B cell (primary cell): ENCODE measurements around the gene OAT. TPM values are rescaled to one million over a fixed set of nuclear protein-coding genes. Genes with fewer than 3 reads are reported as not detected.
A peak's percentile ranks its signal among the peaks of the same experiment; 100 is the strongest.

Source experiments
- ATAC-seq: fragments of 200-7000 bp; cut with Tn5 transposase; one replicate; pipeline ENCODE4 v1.10.0; 2021; ENCODE audit warnings: low read depth, mild to moderate bottlenecking, moderate number of reproducible peaks, moderate library complexity
- CTCF ChIA-PET: fragments of 350-600 bp; sonication (Branson Sonifier 250); formaldehyde crosslinking; loops from one replicate; lab custom pipeline; 2021; ENCODE audit warnings: antibody characterized with exemption, inconsistent platforms; lab: Charles Lee
- POLR2A ChIA-PET: fragments of 350-600 bp; sonication (Branson Sonifier 250); formaldehyde crosslinking; loops from one replicate; lab custom pipeline; 2021; ENCODE audit warnings: antibody characterized with exemption; lab: Charles Lee
- DNase-seq: peaks from one replicate; pipeline ENCODE4 v3.0.0; 2013
- H2AFZ ChIP-seq: 2 replicates; pipeline ENCODE4 v1.6.1; 2012; ENCODE audit warnings: mild to moderate bottlenecking, low read depth, low read length; ENCODE audit not compliant: insufficient read depth, poor library complexity, severe bottlenecking
- H3K27ac ChIP-seq, 2 donors: 1 replicate in 1 of 2; 2 replicates in 1 of 2; pipeline ENCODE4 v1.5.1; 2012 to 2013; ENCODE audit warnings: low read length in 2 of 2, mild to moderate bottlenecking in 2 of 2, moderate library complexity in 1 of 2
- H3K27me3 ChIP-seq, 4 experiments: fragments of 200-600 bp in 1 of 4; sonication (generic) in 1 of 4; replicated peaks in 1 of 4; 1 replicate in 2 of 4; 2 replicates in 2 of 4; pipeline versions ENCODE4 v1.6.1 to v1.7.0; 2013 to 2016; ENCODE audit warnings: low read length in 3 of 4, mild to moderate bottlenecking in 2 of 4, mixed read lengths in 1 of 4, moderate library complexity in 1 of 4; ENCODE audit not compliant: insufficient read depth in 4 of 4, control insufficient read depth in 3 of 4; ENCODE audit errors: control extremely low read depth in 1 of 4
- H3K36me3 ChIP-seq, 2 experiments: replicated peaks in 1 of 2; 1 replicate in 1 of 2; 2 replicates in 1 of 2; pipeline versions ENCODE4 v1.6.1 to v1.7.1; 2013; ENCODE audit warnings: low read length in 1 of 2; ENCODE audit not compliant: insufficient read depth in 2 of 2, control insufficient read depth in 1 of 2; ENCODE audit errors: control extremely low read depth in 1 of 2, extremely low read depth in 1 of 2
- H3K4me1 ChIP-seq, 2 donors: fragments of 200-600 bp in 1 of 2; sonication (generic) in 1 of 2; 1 replicate in 1 of 2; 2 replicates in 1 of 2; pipeline versions ENCODE4 v1.5.1 to v1.6.1; 2013 to 2017; ENCODE audit warnings: low read length in 2 of 2; ENCODE audit not compliant: control insufficient read depth in 2 of 2, insufficient read depth in 2 of 2
- H3K4me2 ChIP-seq: replicated peaks from 2 replicates; pipeline ENCODE3; 2012; ENCODE audit warnings: mild to moderate bottlenecking, low read depth, low read length; ENCODE audit not compliant: poor library complexity, severe bottlenecking
- H3K4me3 ChIP-seq, 5 experiments: fragments of 200-600 bp in 1 of 5; sonication (generic) in 1 of 5; 1 replicate in 3 of 5; 2 replicates in 2 of 5; pipeline versions ENCODE4 v1.5.1 to v1.7.0; 2011 to 2016; ENCODE audit warnings: low read length in 4 of 5, mild to moderate bottlenecking in 4 of 5, low read depth in 2 of 5, control low read depth in 1 of 5, moderate library complexity in 1 of 5; ENCODE audit not compliant: insufficient read depth in 1 of 5; ENCODE audit errors: control extremely low read depth in 1 of 5, extremely low read depth in 1 of 5
- H3K79me2 ChIP-seq: fragments of 200-600 bp; sonication (generic); one replicate; pipeline ENCODE4 v1.6.0; 2016; ENCODE audit warnings: low read length; ENCODE audit not compliant: control insufficient read depth, insufficient read depth
- H3K9ac ChIP-seq: fragments of 200-600 bp; sonication (generic); 2 replicates; pipeline ENCODE4 v1.6.1; 2017; ENCODE audit warnings: mild to moderate bottlenecking, low read length, moderate library complexity
- H3K9me3 ChIP-seq, 3 donors: one replicate each; pipeline versions ENCODE4 v1.6.1 to v1.7.1; 2013; ENCODE audit warnings: low read length in 2 of 3; ENCODE audit not compliant: control insufficient read depth in 2 of 3, insufficient read depth in 1 of 3; ENCODE audit errors: control extremely low read depth in 1 of 3
- H4K20me1 ChIP-seq: 2 replicates; pipeline ENCODE4 v1.6.0; 2012; ENCODE audit warnings: mild to moderate bottlenecking, low read length; ENCODE audit not compliant: insufficient read depth, control insufficient read depth, poor library complexity, severe bottlenecking
- H3K27ac Mint-ChIP-seq: one replicate; pipeline ENCODE4 v1.8.0; 2021; ENCODE audit warnings: mixed read lengths
- H3K27me3 Mint-ChIP-seq: one replicate; pipeline ENCODE4 v1.8.0; 2021; ENCODE audit warnings: mixed read lengths
- H3K4me1 Mint-ChIP-seq: one replicate; pipeline ENCODE4 v1.8.0; 2021; ENCODE audit warnings: mixed read lengths
- H3K4me3 Mint-ChIP-seq: one replicate; pipeline ENCODE4 v1.8.0; 2021; ENCODE audit warnings: mixed read lengths
- H3K9me3 Mint-ChIP-seq: one replicate; pipeline ENCODE4 v1.8.0; 2022; ENCODE audit warnings: mixed read lengths; ENCODE audit not compliant: insufficient read depth
- CTCF ChIP-seq: fragments of 200-600 bp; IDR thresholded peaks from one replicate; pipeline ENCODE4 v1.8.0; 2022; ENCODE audit warnings: antibody characterized with exemption, mild to moderate bottlenecking
- EZH2 ChIP-seq: IDR thresholded peaks from 2 replicates; pipeline ENCODE4 v1.6.1; 2012; ENCODE audit warnings: borderline replicate concordance, low read depth, mild to moderate bottlenecking, moderate library complexity, low read length; ENCODE audit not compliant: insufficient read depth, poor library complexity, severe bottlenecking
- WGBS: methylation state at CpG from one replicate; pipeline ENCODE4 v1.1.5; 2013; ENCODE audit warnings: missing lambda C conversion rate; ENCODE audit not compliant: insufficient coverage; 5-methylcytosine and 5-hydroxymethylcytosine counted together
- intact Hi-C: fragments of 100-400 bp; cut with micrococcal nuclease; formaldehyde crosslinking; loops from one replicate; pipeline ENCODE4 v1.10.0; 2022
- polyA plus RNA-seq: library from polyadenylated mRNA; depleted of rRNA; stranded (reverse); fragments of >200 nt; gene quantifications from 2 replicates; pipeline ENCODE4 v1.2.3, GENCODE V29; 2012
- total RNA-seq, 2 donors: library from RNA; stranded (reverse); fragments of 120-200 nt in 1 of 2; gene quantifications; 1 replicate in 1 of 2; 2 replicates in 1 of 2; pipeline versions ENCODE4 v1.2.3 to v1.2.4, GENCODE V29; 2013 to 2022

Gene OAT
- total and polyA plus RNA-seq, 2 donors (not counting 1 experiment from before 2014, with no cell fraction given): 13.9 to 20.1 TPM

GRCh38 chr10:124461642-124462347 is 43.1 kb upstream of the OAT start, which contains the start of gene LHPP:
Gene LHPP (plus strand): TSS chr10:124461823. CDS start chr10:124461863, 40 bp downstream.
- POLR2A ChIA-PET: interaction anchor here (0.5 to 0.8 kb wide), 3 partner anchors 10 to 44 kb away, joined by 3 to 4 read pairs (median 3); no protein-coding TSS in a partner anchor
- intact Hi-C loops: loop anchor here (1.0 to 10.0 kb wide), 6 partner anchors 42 to 1307 kb away; partner anchors contain the start of genes ABRAXAS2 and BUB3
- Histone ChIP-seq H3K27me3 (peaks cover 0 to 2% (median under 1%) of the 10 kb centered on the region in 4 experiments), H3K9me3 (no peaks in the 10 kb centered on the region), H3K4me1 (peaks cover 23 to 35% of the 10 kb centered on the region in 2 donors), H4K20me1 (no peaks in the 10 kb centered on the region), H3K4me3 (peak within 1 kb of the TSS in 4 of 5 experiments; percentile 43 to 71 (median 65)), H3K27ac (peak within 1 kb of the TSS; percentile 54 to 71), H3K9ac (peak within 1 kb of the TSS; percentile 74), H3K4me2 (peak within 1 kb of the TSS; percentile 95), H2AFZ (peak within 1 kb of the TSS; percentile 96), H3K79me2 (peaks cover 36% of the 10 kb centered on the region), H3K36me3 (no peaks in the 10 kb centered on the region)
- Mint-ChIP-seq H3K9me3 (no peaks in the 10 kb centered on the region), H3K27me3 (peaks cover 7% of the 10 kb centered on the region), H3K4me3 (peak within 1 kb of the TSS; percentile 97), H3K4me1 (peaks cover 30% of the 10 kb centered on the region), H3K27ac (peak within 1 kb of the TSS; percentile 98)
- CTCF ChIA-PET: interaction anchor here (0.6 to 1.7 kb wide), 6 partner anchors 13 to 284 kb away, joined by 3 to 5 read pairs (median 4); partner anchors contain the start of gene OAT
- TF ChIP-seq CTCF (peak; percentile 35), EZH2 (no peak)
- peak; percentile 91 for ATAC-seq
- 1% methylated on average over 81 of the region's 81 CpGs for WGBS
- DNase-seq: peak; percentile 93
